ENCODE results near the gene ISL1.

GRCh38 chr5:51411921-51412325, 28.7 kb downstream of the ISL1 start:
- TF ChIP-seq CTCF (IDR thresholded peaks at IDR 0.05; ENCODE audit: low read depth, low read length, missing input control) (no peak), REST (IDR thresholded peaks at IDR 0.05) (no peak), MAX (IDR thresholded peaks at IDR 0.05) (no peak), SP1 (IDR thresholded peaks at IDR 0.05) (no peak), FOXA1 (IDR thresholded peaks at IDR 0.05) (no peak), RXRA (IDR thresholded peaks at IDR 0.05) (no peak), NR2F2 (IDR thresholded peaks at IDR 0.05) (no peak), ZBTB33 (IDR thresholded peaks at IDR 0.05) (no peak), GABPA (IDR thresholded peaks at IDR 0.05 in 1 of 2, conservative IDR thresholded peaks at IDR 0.05 in 1 of 2) (no peak), FOXA2 (IDR thresholded peaks at IDR 0.05) (no peak)
